Measurements from ENCODE around the gene XPO4. TPM values are rescaled to one million over a fixed set of nuclear protein-coding genes. Genes with fewer than 3 reads are reported as not detected.
"Not testable (repeated sequence)": the region's sequence is repeated elsewhere in the genome, so short reads cannot be mapped to it uniquely, and the experiment has no call there.

XPO4 gene
- total RNA-seq, 1 donor from 2014 or later = 19.9 TPM

DNA sequence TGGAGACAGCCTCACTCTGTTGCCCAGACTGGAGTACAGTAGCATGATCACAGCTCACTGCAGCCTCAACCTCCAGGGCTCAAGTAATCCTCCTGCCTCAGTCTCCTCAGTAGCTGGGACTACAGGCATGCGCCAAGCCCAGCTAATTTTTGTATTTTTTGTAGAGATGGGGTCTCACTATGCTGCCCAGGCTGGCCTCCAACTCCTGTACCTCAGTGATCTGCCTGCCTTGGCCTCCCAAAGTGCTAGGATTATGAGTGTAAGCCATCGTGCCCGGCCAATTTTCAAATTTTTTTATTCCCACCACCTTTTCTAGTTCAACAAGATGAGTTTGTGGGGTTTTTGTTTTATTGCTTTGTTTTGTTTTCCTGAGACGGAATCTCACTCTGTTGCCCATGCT is 31.7 kb downstream of the XPO4 start:
- Histone ChIP-seq H4K20me1 (ENCODE audit: insufficient read depth, low read length) (peaks cover 54% of the 10 kb centered on the region), H3K27ac (ENCODE audit: low read depth, low read length) (no peak overlapping the region), H3K4me1 (ENCODE audit: insufficient read depth, low read length) (peaks cover 14% of the 10 kb centered on the region), H3K79me2 (ENCODE audit: insufficient read depth, low read length) (peaks cover 79% of the 10 kb centered on the region), H3K9ac (ENCODE audit: low read length) (no peak overlapping the region), H3K4me2 (ENCODE audit: low read length) (no peak overlapping the region), H3K4me3 (ENCODE audit: insufficient read depth, low read depth, low read length) (no peak overlapping the region), H3K9me3 (ENCODE audit: insufficient read depth, low read depth, low read length) (no peaks in the 10 kb centered on the region), H2AFZ (ENCODE audit: low read depth, low read length) (no peak overlapping the region), H3K27me3 (ENCODE audit: insufficient read depth, low read length) (no peaks in the 10 kb centered on the region), H3K36me3 (ENCODE audit: insufficient read depth, low read length) (no peaks in the 10 kb centered on the region)
- TF ChIP-seq, protein P1, sequence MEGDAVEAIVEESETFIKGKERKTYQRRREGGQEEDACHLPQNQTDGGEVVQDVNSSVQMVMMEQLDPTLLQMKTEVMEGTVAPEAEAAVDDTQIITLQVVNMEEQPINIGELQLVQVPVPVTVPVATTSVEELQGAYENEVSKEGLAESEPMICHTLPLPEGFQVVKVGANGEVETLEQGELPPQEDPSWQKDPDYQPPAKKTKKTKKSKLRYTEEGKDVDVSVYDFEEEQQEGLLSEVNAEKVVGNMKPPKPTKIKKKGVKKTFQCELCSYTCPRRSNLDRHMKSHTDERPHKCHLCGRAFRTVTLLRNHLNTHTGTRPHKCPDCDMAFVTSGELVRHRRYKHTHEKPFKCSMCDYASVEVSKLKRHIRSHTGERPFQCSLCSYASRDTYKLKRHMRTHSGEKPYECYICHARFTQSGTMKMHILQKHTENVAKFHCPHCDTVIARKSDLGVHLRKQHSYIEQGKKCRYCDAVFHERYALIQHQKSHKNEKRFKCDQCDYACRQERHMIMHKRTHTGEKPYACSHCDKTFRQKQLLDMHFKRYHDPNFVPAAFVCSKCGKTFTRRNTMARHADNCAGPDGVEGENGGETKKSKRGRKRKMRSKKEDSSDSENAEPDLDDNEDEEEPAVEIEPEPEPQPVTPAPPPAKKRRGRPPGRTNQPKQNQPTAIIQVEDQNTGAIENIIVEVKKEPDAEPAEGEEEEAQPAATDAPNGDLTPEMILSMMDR (IDR thresholded peaks at IDR 0.05; ENCODE audit: insufficient read depth, low read depth, low read length) = no peak
- no peak for TF ChIP-seq EZH2 (IDR thresholded peaks at IDR 0.05; ENCODE audit: insufficient read depth, low read length)
- no peaks in the 10 kb centered on the region for H3K36me3 Mint-ChIP-seq (ENCODE audit: low read depth, unreplicated experiment)
- no peak for DNase-seq (ENCODE audit: low read depth)
- FAIRE-seq = no peak
- no peaks in the 10 kb centered on the region for H3K27me3 Mint-ChIP-seq (ENCODE audit: low read depth, unreplicated experiment)
- H3K9me3 Mint-ChIP-seq (ENCODE audit: unreplicated experiment) = no peaks in the 10 kb centered on the region
- H3K27ac Mint-ChIP-seq (ENCODE audit: unreplicated experiment) = no peak overlapping the region
- H3K4me3 Mint-ChIP-seq (ENCODE audit: unreplicated experiment) = no peak overlapping the region
- peaks cover 14% of the 10 kb centered on the region for H3K4me1 Mint-ChIP-seq (ENCODE audit: low read depth, unreplicated experiment)

DNA sequence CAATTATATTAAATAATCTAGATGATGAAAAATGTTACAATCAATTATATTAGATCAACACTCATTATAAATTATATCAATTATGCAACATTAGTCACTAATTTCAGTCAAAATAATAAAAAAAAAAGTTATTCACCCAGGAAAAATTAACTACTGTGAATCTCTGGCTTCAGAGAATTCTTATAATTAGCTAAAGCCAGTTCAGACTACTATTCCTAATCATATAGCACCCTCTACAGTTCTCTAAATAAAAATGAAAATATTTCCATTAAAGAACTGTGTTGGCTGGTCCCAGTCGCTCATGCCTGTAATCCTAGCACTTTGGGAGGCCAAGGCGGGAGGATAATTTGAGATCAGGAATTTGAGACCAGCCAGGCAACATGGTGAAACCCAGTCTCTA is 33.0 kb downstream of the XPO4 start:
- no peak overlapping the region for H3K27ac Mint-ChIP-seq (ENCODE audit: unreplicated experiment)
- no peak overlapping the region for H3K4me2 ChIP-seq (ENCODE audit: low read length)
- H3K36me3 Mint-ChIP-seq (ENCODE audit: low read depth, unreplicated experiment) = no peaks in the 10 kb centered on the region
- H3K9ac ChIP-seq (ENCODE audit: low read length) = no peak overlapping the region
- peaks cover 48% of the 10 kb centered on the region for H4K20me1 ChIP-seq (ENCODE audit: insufficient read depth, low read length)
- no peaks in the 10 kb centered on the region for H3K36me3 ChIP-seq (ENCODE audit: insufficient read depth, low read length)
- H3K79me2 ChIP-seq (ENCODE audit: insufficient read depth, low read length) = peaks cover 71% of the 10 kb centered on the region
- no peak overlapping the region for H2AFZ ChIP-seq (ENCODE audit: low read depth, low read length)
- DNase-seq (ENCODE audit: low read depth) (no peak), FAIRE-seq (no peak)
- no peak overlapping the region for H3K4me3 ChIP-seq (ENCODE audit: insufficient read depth, low read depth, low read length)
- H3K27ac ChIP-seq (ENCODE audit: low read depth, low read length) = no peak overlapping the region
- H3K27me3 Mint-ChIP-seq (ENCODE audit: low read depth, unreplicated experiment) = no peaks in the 10 kb centered on the region
- no peak for TF ChIP-seq EZH2 (IDR thresholded peaks at IDR 0.05; ENCODE audit: insufficient read depth, low read length)
- TF ChIP-seq, protein P1 (IDR thresholded peaks at IDR 0.05; ENCODE audit: insufficient read depth, low read depth, low read length) = peak; percentile 11
- peaks cover 14% of the 10 kb centered on the region for H3K4me1 ChIP-seq (ENCODE audit: insufficient read depth, low read length)
- H3K27me3 ChIP-seq (ENCODE audit: insufficient read depth, low read length) = no peaks in the 10 kb centered on the region
- H3K9me3 Mint-ChIP-seq (ENCODE audit: unreplicated experiment) = no peaks in the 10 kb centered on the region
- H3K4me3 Mint-ChIP-seq (ENCODE audit: unreplicated experiment) = no peak overlapping the region
- no peaks in the 10 kb centered on the region for H3K9me3 ChIP-seq (ENCODE audit: insufficient read depth, low read depth, low read length)
- peaks cover 17% of the 10 kb centered on the region for H3K4me1 Mint-ChIP-seq (ENCODE audit: low read depth, unreplicated experiment)

GRCh38 chr13:20867408-20867807 is 35.1 kb downstream of the XPO4 start:
- peaks cover 10% of the 10 kb centered on the region for H3K4me1 Mint-ChIP-seq (ENCODE audit: low read depth, unreplicated experiment)
- no peaks in the 10 kb centered on the region for H3K36me3 Mint-ChIP-seq (ENCODE audit: low read depth, unreplicated experiment)
- Histone ChIP-seq H2AFZ (ENCODE audit: low read depth, low read length) (no peak overlapping the region), H3K36me3 (ENCODE audit: insufficient read depth, low read length) (peaks cover 3% of the 10 kb centered on the region), H3K9me3 (ENCODE audit: insufficient read depth, low read depth, low read length) (no peaks in the 10 kb centered on the region), H3K4me2 (ENCODE audit: low read length) (no peak overlapping the region), H4K20me1 (ENCODE audit: insufficient read depth, low read length) (peaks cover 27% of the 10 kb centered on the region), H3K4me1 (ENCODE audit: insufficient read depth, low read length) (no peaks in the 10 kb centered on the region), H3K9ac (ENCODE audit: low read length) (no peak overlapping the region), H3K79me2 (ENCODE audit: insufficient read depth, low read length) (peaks cover 55% of the 10 kb centered on the region), H3K27me3 (ENCODE audit: insufficient read depth, low read length) (no peaks in the 10 kb centered on the region), H3K27ac (ENCODE audit: low read depth, low read length) (no peak overlapping the region), H3K4me3 (ENCODE audit: insufficient read depth, low read depth, low read length) (no peak overlapping the region)
- no peaks in the 10 kb centered on the region for H3K9me3 Mint-ChIP-seq (ENCODE audit: unreplicated experiment)
- DNase-seq (ENCODE audit: low read depth) = no peak
- H3K27ac Mint-ChIP-seq (ENCODE audit: unreplicated experiment) = no peak overlapping the region
- FAIRE-seq = no peak
- no peak overlapping the region for H3K4me3 Mint-ChIP-seq (ENCODE audit: unreplicated experiment)
- TF ChIP-seq, protein P1 (IDR thresholded peaks at IDR 0.05; ENCODE audit: insufficient read depth, low read depth, low read length) = no peak
- TF ChIP-seq EZH2 (IDR thresholded peaks at IDR 0.05; ENCODE audit: insufficient read depth, low read length) = no peak
- H3K27me3 Mint-ChIP-seq (ENCODE audit: low read depth, unreplicated experiment) = no peaks in the 10 kb centered on the region

- H3K4me3 Mint-ChIP-seq (ENCODE audit: unreplicated experiment) = not testable (repeated sequence)
Observed at GRCh38 chr13:20861666-20862065, 40.9 kb downstream of the XPO4 start.

More at GRCh38 chr13:20861666-20862065, 40.9 kb downstream of the XPO4 start:
- not testable (repeated sequence) for FAIRE-seq; DNase-seq (ENCODE audit: low read depth); H3K36me3 Mint-ChIP-seq (ENCODE audit: low read depth, unreplicated experiment); H3K36me3 ChIP-seq (ENCODE audit: insufficient read depth, low read length); H3K9me3 ChIP-seq (ENCODE audit: insufficient read depth, low read depth, low read length); H2AFZ ChIP-seq (ENCODE audit: low read depth, low read length); H3K27ac Mint-ChIP-seq (ENCODE audit: unreplicated experiment); H3K4me1 Mint-ChIP-seq (ENCODE audit: low read depth, unreplicated experiment); H3K4me1 ChIP-seq (ENCODE audit: insufficient read depth, low read length); H3K79me2 ChIP-seq (ENCODE audit: insufficient read depth, low read length); H3K27ac ChIP-seq (ENCODE audit: low read depth, low read length); H4K20me1 ChIP-seq (ENCODE audit: insufficient read depth, low read length); H3K4me3 ChIP-seq (ENCODE audit: insufficient read depth, low read depth, low read length); H3K27me3 ChIP-seq (ENCODE audit: insufficient read depth, low read length); H3K27me3 Mint-ChIP-seq (ENCODE audit: low read depth, unreplicated experiment); H3K9me3 Mint-ChIP-seq (ENCODE audit: unreplicated experiment); H3K9ac ChIP-seq (ENCODE audit: low read length); H3K4me2 ChIP-seq (ENCODE audit: low read length)
